Spinal cord (tissue), 10 donors: ENCODE measurements around the gene SIRPB2. TPM values are rescaled to one million over a fixed set of nuclear protein-coding genes. Genes with fewer than 3 reads are reported as not detected.

ENCODE experiments used
- DNase-seq, 6 donors: peaks; one replicate each; pipeline versions ENCODE4 v3.0.0 to v3.0.0-alpha.2; 2013 to 2015; ENCODE audit warnings: low spot score in 6 of 6, low read depth in 4 of 6
- H3K27ac ChIP-seq: one replicate; pipeline ENCODE4 v1.5.1; 2013; ENCODE audit warnings: low read depth, low read length, control low read depth
- H3K27me3 ChIP-seq: one replicate; pipeline ENCODE4 v1.6.1; 2013; ENCODE audit warnings: low read length; ENCODE audit not compliant: control insufficient read depth, insufficient read depth
- H3K36me3 ChIP-seq: one replicate; pipeline ENCODE4 v1.6.1; 2013; ENCODE audit warnings: low read length; ENCODE audit not compliant: control insufficient read depth, insufficient read depth
- H3K4me1 ChIP-seq: one replicate; pipeline ENCODE4 v1.6.1; 2013; ENCODE audit warnings: low read length; ENCODE audit not compliant: control insufficient read depth, insufficient read depth
- H3K4me3 ChIP-seq: one replicate; pipeline ENCODE4 v1.5.1; 2013; ENCODE audit warnings: low read depth, low read length, control low read depth
- H3K9me3 ChIP-seq: one replicate; pipeline ENCODE4 v1.6.1; 2013; ENCODE audit warnings: low read length; ENCODE audit not compliant: control insufficient read depth, insufficient read depth
- WGBS: methylation state at CpG from one replicate; pipeline ENCODE4 v1.1.5; 2013; ENCODE audit warnings: missing lambda C conversion rate; ENCODE audit not compliant: insufficient coverage; 5-methylcytosine and 5-hydroxymethylcytosine counted together
- polyA plus RNA-seq, 2 donors: library from polyadenylated mRNA; unstranded; fragments of 120-200 nt; gene quantifications; one replicate each; pipeline ENCODE4 v1.2.1, GENCODE V29; 2013; ENCODE audit not compliant: insufficient read length in 2 of 2
- total RNA-seq, 2 donors: library from RNA; depleted of rRNA in 1 of 2; stranded (reverse); fragments of 120-200 nt in 1 of 2; fragments of >200 nt in 1 of 2; gene quantifications; one replicate each; pipeline versions ENCODE4 v1.2.3 to v1.2.4, GENCODE V29; 2013 to 2014
- donor health status: healthy.

Gene SIRPB2
- total and polyA plus RNA-seq, 4 donors: 1.3 to 2.6 (median 1.6) TPM

GRCh38 chr20:1490643-1491195, 501 bp downstream of the SIRPB2 start:
- Histone ChIP-seq H3K9me3 (no peaks in the 10 kb centered on the region), H3K27me3 (no peaks in the 10 kb centered on the region), H3K4me3 (no peak overlapping the region), H3K27ac (no peak overlapping the region), H3K4me1 (no peaks in the 10 kb centered on the region), H3K36me3 (no peaks in the 10 kb centered on the region)
- 75% methylated on average over 7 of the region's 9 CpGs for WGBS
- no peak for DNase-seq

DNA sequence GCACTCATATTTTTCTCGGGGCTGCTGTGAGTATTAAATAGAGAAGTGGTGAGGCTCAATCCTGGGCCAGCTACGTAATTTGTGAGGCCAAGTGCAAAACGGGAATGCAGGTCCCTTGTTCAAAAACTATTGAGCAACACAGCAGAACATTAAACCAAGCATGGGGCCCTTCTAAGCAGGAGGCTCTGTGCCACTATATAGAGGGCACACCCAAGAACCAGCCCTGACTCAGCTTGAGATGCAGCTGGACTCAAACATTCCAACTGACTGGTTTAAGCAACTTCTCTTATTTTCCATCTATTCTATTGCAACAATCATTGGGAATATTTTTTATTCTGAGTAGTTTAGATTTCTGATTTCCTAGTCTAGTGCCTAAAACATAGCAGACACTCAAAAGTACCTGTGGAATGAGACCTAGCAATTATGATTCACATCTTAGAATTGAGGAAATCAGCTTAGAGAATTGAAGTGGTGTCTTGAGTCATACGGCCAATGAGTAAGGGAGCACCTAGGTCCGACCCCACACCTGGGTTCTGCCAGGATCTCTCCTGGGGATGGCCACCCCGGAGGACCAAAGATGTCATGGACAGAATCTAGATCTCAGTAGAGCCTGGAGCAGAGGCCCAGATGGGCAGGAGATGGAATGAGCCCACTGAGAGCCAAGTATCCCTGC, 1.3 kb downstream of the SIRPB2 start:
- Histone ChIP-seq H3K27ac (no peak overlapping the region), H3K4me1 (no peaks in the 10 kb centered on the region), H3K27me3 (no peaks in the 10 kb centered on the region), H3K36me3 (no peaks in the 10 kb centered on the region), H3K9me3 (no peaks in the 10 kb centered on the region), H3K4me3 (no peak overlapping the region)
- no peak for DNase-seq
- WGBS: 72% methylated on average over 5 of the region's 6 CpGs

DNA sequence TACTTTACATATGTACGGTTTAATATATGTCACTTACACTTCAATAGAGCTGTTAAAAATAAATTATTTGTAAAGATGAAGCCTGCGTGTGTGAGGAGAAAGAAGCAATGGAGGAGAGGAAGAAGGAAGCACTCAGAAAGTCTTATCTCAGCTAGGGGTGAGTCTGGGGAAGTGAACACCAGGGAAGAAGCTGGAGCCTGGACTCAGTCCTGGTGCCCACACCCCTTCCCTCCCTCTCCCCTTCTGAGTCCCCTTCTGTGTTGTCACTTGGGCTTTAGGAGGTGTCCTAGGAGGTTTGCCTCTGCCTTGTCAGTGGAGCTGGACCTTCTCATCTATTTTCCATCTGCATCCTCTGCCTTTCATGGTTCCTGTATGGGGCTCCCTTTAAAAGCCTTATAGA, 1.9 kb downstream of the SIRPB2 start:
- Histone ChIP-seq H3K4me3 (no peak overlapping the region), H3K27me3 (no peaks in the 10 kb centered on the region), H3K27ac (no peak overlapping the region), H3K36me3 (no peaks in the 10 kb centered on the region), H3K4me1 (no peaks in the 10 kb centered on the region), H3K9me3 (no peaks in the 10 kb centered on the region)
- no CpG with 5 or more reads among the region's 2 CpGs for WGBS
- DNase-seq: no peak

- no peaks in the 10 kb centered on the region for H3K27me3 ChIP-seq
- H3K36me3 ChIP-seq: no peaks in the 10 kb centered on the region
- H3K4me1 ChIP-seq: no peaks in the 10 kb centered on the region
- DNase-seq: no peak
- H3K4me3 ChIP-seq: no peak overlapping the region
- no peak overlapping the region for H3K27ac ChIP-seq
- no CpG with 5 or more reads among the region's 2 CpGs for WGBS
- no peaks in the 10 kb centered on the region for H3K9me3 ChIP-seq
These were observed 4.7 kb downstream of the SIRPB2 start for GRCh38 chr20:1486566-1486965.

GRCh38 chr20:1484438-1485116, 6.6 kb downstream of the SIRPB2 start:
- H3K27me3 ChIP-seq: no peaks in the 10 kb centered on the region
- no peak overlapping the region for H3K27ac ChIP-seq
- DNase-seq: no peak
- no peaks in the 10 kb centered on the region for H3K4me1 ChIP-seq
- no peaks in the 10 kb centered on the region for H3K36me3 ChIP-seq
- WGBS: 60% methylated on average over 1 of the region's 5 CpGs
- no peak overlapping the region for H3K4me3 ChIP-seq
- no peaks in the 10 kb centered on the region for H3K9me3 ChIP-seq

GRCh38 chr20:1479831-1480595, 11.2 kb downstream of the SIRPB2 start:
- Histone ChIP-seq H3K4me3 (no peak overlapping the region), H3K27me3 (no peaks in the 10 kb centered on the region), H3K4me1 (no peaks in the 10 kb centered on the region), H3K27ac (no peak overlapping the region), H3K9me3 (no peaks in the 10 kb centered on the region), H3K36me3 (no peaks in the 10 kb centered on the region)
- 75% methylated on average over 8 of the region's 9 CpGs for WGBS
- DNase-seq: no peak

- no peak for DNase-seq
- Histone ChIP-seq H3K27ac (no peak overlapping the region), H3K4me1 (no peaks in the 10 kb centered on the region), H3K36me3 (no peaks in the 10 kb centered on the region), H3K9me3 (no peaks in the 10 kb centered on the region), H3K4me3 (no peak overlapping the region), H3K27me3 (no peaks in the 10 kb centered on the region)
- WGBS: 94% methylated on average over 4 of the region's 4 CpGs
These were observed 12.7 kb downstream of the SIRPB2 start for GRCh38 chr20:1478566-1478965.

- H3K27ac ChIP-seq: no peak overlapping the region
- WGBS: 87% methylated on average over 6 of the region's 7 CpGs
- no peaks in the 10 kb centered on the region for H3K27me3 ChIP-seq
- no peaks in the 10 kb centered on the region for H3K4me1 ChIP-seq
- no peaks in the 10 kb centered on the region for H3K9me3 ChIP-seq
- no peak overlapping the region for H3K4me3 ChIP-seq
- H3K36me3 ChIP-seq: no peaks in the 10 kb centered on the region
- no peak for DNase-seq
These were observed 13.2 kb downstream of the SIRPB2 start for GRCh38 chr20:1477896-1478490.

- WGBS: 82% methylated on average over 3 of the region's 4 CpGs
- no peak for DNase-seq
- Histone ChIP-seq H3K4me1 (no peaks in the 10 kb centered on the region), H3K9me3 (no peaks in the 10 kb centered on the region), H3K27me3 (peaks cover 2% of the 10 kb centered on the region), H3K27ac (no peak overlapping the region), H3K36me3 (no peaks in the 10 kb centered on the region), H3K4me3 (no peak overlapping the region)
These were observed 16.2 kb downstream of the SIRPB2 start for GRCh38 chr20:1474817-1475603.
